Lower leg skin (tissue), 4 donors: Measurements from ENCODE around the gene ATG5. TPM values are rescaled to one million over a fixed set of nuclear protein-coding genes. Genes with fewer than 3 reads are reported as not detected.
"Not testable (repeated sequence)": the region's sequence is repeated elsewhere in the genome, so short reads cannot be mapped to it uniquely, and the experiment has no call there.

Experiments
- DNase-seq, 2 donors: peaks; one replicate each; pipeline ENCODE4 v3.0.0-alpha.2; 2019; ENCODE audit warnings: low spot score in 2 of 2
- H3K4me3 ChIP-seq: fragments of 200-600 bp; sonication (generic); 2 replicates; pipeline ENCODE4 v1.5.1; 2017; ENCODE audit warnings: mild to moderate bottlenecking, low read depth; ENCODE audit not compliant: poor library complexity, severe bottlenecking
- CTCF ChIP-seq, 3 donors: fragments of 450-650 bp; IDR thresholded peaks; one replicate each; pipeline ENCODE4 v1.5.1; 2016; ENCODE audit warnings: antibody characterized with exemption in 3 of 3, mild to moderate bottlenecking in 3 of 3, moderate library complexity in 2 of 3
- POLR2A ChIP-seq, 2 donors: fragments of 450-650 bp; IDR thresholded peaks; one replicate each; pipeline ENCODE4 v1.6.1; 2016 to 2017; ENCODE audit warnings: antibody characterized with exemption in 2 of 2, mild to moderate bottlenecking in 1 of 2, moderate library complexity in 1 of 2
- WGBS, 2 donors: methylation state at CpG; one replicate each; pipeline ENCODE4 v1.1.5; 2018; 5-methylcytosine and 5-hydroxymethylcytosine counted together
- intact Hi-C: fragments of 100-400 bp; cut with DNase I; formaldehyde crosslinking; loops from one replicate; pipeline ENCODE4 v1.15.0; 2023; ENCODE audit warnings: low total_unique reads
- total RNA-seq, 4 donors: library from RNA; depleted of rRNA; stranded (reverse); fragments of >200 nt; gene quantifications; one replicate each; pipeline ENCODE4 v1.1.0, GENCODE V29; 2016

The ATG5 gene
- total RNA-seq, 4 donors from 2014 or later, result 15.5 to 19.4 (median 16.7) TPM

GRCh38 chr6:106247293-106247692 lies 78.3 kb downstream of the ATG5 start:
- TF ChIP-seq POLR2A (IDR thresholded peaks at IDR 0.05), result no peak
- no peak for TF ChIP-seq CTCF (IDR thresholded peaks at IDR 0.05)
- no peak overlapping the region for H3K4me3 ChIP-seq
- no peak for DNase-seq
- 71 to 86% methylated on average over 3 of the region's 3 CpGs for WGBS, 2 donors
- intact Hi-C loops, result no loop called here

GRCh38 chr6:106244931-106245330 lies 80.6 kb downstream of the ATG5 start:
- 96 to 100% methylated on average over 1 of the region's 1 CpG for WGBS, 2 donors
- TF ChIP-seq CTCF (IDR thresholded peaks at IDR 0.05) (no peak), POLR2A (IDR thresholded peaks at IDR 0.05) (no peak)
- intact Hi-C loops, result no loop called here
- no peak overlapping the region for H3K4me3 ChIP-seq
- DNase-seq, result no peak

GRCh38 chr6:106244521-106244920 lies 81.0 kb downstream of the ATG5 start:
- intact Hi-C loops, result no loop called here
- TF ChIP-seq POLR2A (IDR thresholded peaks at IDR 0.05), result no peak
- no peak for TF ChIP-seq CTCF (IDR thresholded peaks at IDR 0.05)
- no peak overlapping the region for H3K4me3 ChIP-seq
- 95 to 96% methylated on average over 1 of the region's 1 CpG for WGBS, 2 donors
- no peak for DNase-seq

GRCh38 chr6:106243261-106243660 lies 82.3 kb downstream of the ATG5 start:
- no peak for TF ChIP-seq CTCF (IDR thresholded peaks at IDR 0.05)
- TF ChIP-seq POLR2A (IDR thresholded peaks at IDR 0.05), result no peak
- 68 to 80% methylated on average over 4 of the region's 4 CpGs for WGBS, 2 donors
- intact Hi-C loops, result no loop called here
- H3K4me3 ChIP-seq, result no peak overlapping the region
- DNase-seq, result no peak

GRCh38 chr6:106241498-106241897 lies 84.1 kb downstream of the ATG5 start:
- DNase-seq, result no peak
- H3K4me3 ChIP-seq, result no peak overlapping the region
- no peak for TF ChIP-seq POLR2A (IDR thresholded peaks at IDR 0.05)
- no peak for TF ChIP-seq CTCF (IDR thresholded peaks at IDR 0.05)
- intact Hi-C loops, result no loop called here

GRCh38 chr6:106237286-106237685 lies 88.3 kb downstream of the ATG5 start:
- DNase-seq, result no peak
- H3K4me3 ChIP-seq, result no peak overlapping the region
- 98 to 100% methylated on average over 1 of the region's 1 CpG for WGBS, 2 donors
- intact Hi-C loops, result no loop called here
- no peak for TF ChIP-seq CTCF (IDR thresholded peaks at IDR 0.05)
- TF ChIP-seq POLR2A (IDR thresholded peaks at IDR 0.05), result no peak

- intact Hi-C loops, result loop anchor here (10.0 kb wide), 2 partner anchors 495 to 795 kb away; no protein-coding TSS in a partner anchor
- H3K4me3 ChIP-seq, DNase-seq: not testable (repeated sequence)
- 90 to 91% methylated on average over 5 of the region's 5 CpGs for WGBS, 2 donors
These were observed 95.6 kb downstream of the ATG5 start for GRCh38 chr6:106229876-106230445.
